HuH-7 (cell line): Measurements from ENCODE around the gene ISG15.
"Not testable (repeated sequence)": the region's sequence is repeated elsewhere in the genome, so short reads cannot be mapped to it uniquely, and the experiment has no call there.

Experiments
- DNase-seq: peaks from one replicate; pipeline ENCODE4 v3.0.0; 2011; ENCODE audit warnings: low spot score

The ISG15 gene

GRCh38 chr1:975365-975764 lies 37.9 kb upstream of the ISG15 start:
- DNase-seq = no peak

DNA sequence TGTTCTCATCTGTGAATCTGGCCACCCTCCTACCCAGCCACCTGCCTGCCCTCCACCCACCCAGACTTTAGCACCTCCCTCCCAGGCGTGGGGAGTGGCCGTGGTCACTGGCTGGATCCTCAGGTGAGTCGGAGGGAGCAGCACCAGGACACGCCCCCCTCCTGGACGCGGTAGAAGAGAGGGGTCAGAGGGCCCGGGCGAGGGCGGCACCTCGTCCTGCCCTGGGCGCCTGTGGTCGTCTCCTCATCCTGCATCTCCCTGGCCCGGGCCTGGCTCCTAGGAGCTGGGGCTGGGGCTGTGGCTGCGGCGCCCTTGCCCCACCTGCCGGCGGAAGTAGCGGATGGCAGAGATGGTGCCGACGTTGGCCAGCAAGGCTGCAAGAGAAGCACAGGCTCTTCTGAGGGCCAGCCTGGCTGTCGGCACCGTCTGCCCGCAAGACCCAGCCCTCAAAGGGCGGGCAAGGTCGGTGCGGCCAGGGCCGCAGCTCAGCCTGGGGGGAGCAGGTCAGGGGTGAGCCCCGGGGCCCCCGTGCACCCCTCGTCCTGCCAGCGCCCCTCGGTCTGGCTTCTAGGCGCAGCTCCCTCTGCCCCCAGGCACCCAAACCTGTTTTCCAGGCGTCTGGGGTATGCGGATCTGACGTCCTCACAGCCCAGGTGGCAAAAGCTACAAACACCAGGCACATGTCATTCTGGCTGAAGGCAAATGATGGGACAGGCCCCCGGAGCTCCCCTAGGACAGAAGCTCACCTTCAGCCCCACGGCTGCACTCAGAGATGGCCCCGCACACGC lies 37.2 kb upstream of the ISG15 start:
- DNase-seq = peak; percentile 91

DNA sequence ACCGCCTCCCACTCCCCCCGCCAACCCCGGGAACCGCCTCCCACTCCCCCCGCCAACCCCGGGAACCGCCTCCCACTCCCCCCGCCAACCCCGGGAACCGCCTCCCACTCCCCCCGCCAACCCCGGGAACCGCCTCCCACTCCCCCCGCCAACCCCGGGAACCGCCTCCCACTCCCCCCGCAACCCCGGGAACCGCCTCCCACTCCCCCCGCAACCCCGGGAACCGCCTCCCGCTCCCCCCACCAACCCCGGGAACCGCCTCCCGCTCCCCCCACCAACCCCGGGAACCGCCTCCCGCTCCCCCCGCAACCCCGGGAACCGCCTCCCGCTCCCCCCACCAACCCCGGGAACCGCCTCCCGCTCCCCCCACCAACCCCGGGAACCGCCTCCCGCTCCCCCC lies 36.5 kb upstream of the ISG15 start:
- DNase-seq = not testable (repeated sequence)

- DNase-seq = no peak
Observed at GRCh38 chr1:978069-978834, 35.0 kb upstream of the ISG15 start.

DNA sequence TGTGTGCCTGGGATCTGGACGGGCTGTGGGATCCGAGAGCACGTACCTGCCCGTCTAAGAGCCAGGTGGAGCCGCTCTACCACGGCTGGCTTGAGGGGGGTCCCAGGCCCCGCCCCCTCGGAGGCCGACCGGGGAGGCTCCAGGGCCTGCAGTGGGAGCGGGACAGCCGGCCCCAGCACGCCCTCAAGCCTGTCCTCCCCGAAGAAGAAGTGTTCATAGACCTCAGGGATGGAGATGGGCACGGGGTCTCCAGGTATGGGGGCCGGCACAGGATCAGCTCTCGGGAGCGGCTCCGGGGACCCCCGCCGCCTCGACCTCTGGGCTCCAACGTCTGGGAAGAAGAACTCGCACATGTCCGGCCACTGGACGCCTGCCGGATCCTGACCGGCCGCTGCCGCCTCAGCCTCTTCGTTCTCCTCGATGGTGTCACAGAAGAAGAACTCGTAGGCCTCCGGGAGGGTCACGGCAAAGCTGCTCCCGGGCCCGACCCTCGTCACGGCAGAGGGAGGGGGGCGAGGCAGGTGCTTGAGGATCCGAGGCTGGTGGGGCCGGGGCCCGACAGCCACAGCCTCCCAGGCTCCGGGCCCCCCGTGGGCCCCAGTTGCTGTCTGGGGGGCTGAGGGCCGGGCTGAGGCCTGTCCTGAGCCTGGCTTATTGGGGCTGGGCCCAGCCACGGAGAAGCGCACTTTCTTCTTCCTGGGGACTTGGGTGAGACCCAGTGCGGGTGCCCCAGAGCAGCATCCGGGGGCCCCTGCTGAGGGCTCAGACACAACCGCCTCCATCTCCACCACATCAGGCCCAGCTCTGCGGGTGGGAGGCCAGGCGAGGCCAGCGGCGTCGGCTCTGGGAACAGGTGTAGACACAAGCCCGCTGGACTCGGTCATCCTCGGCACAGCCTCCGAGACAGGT lies 34.2 kb upstream of the ISG15 start:
- DNase-seq = no peak

- DNase-seq = no peak
Observed at GRCh38 chr1:979744-980072, 33.6 kb upstream of the ISG15 start.

GRCh38 chr1:980137-980571 lies 33.1 kb upstream of the ISG15 start:
- no peak for DNase-seq

- no peak for DNase-seq
Observed at GRCh38 chr1:980602-981395, 32.5 kb upstream of the ISG15 start.

GRCh38 chr1:981491-981954 lies 31.8 kb upstream of the ISG15 start:
- no peak for DNase-seq

- DNase-seq = no peak
Observed at GRCh38 chr1:981955-982558, 31.2 kb upstream of the ISG15 start, which contains the start of gene PERM1. Gene PERM1 (minus strand): TSS chr1:982093. CDS start chr1:981029, 1,064 bp downstream.

DNA sequence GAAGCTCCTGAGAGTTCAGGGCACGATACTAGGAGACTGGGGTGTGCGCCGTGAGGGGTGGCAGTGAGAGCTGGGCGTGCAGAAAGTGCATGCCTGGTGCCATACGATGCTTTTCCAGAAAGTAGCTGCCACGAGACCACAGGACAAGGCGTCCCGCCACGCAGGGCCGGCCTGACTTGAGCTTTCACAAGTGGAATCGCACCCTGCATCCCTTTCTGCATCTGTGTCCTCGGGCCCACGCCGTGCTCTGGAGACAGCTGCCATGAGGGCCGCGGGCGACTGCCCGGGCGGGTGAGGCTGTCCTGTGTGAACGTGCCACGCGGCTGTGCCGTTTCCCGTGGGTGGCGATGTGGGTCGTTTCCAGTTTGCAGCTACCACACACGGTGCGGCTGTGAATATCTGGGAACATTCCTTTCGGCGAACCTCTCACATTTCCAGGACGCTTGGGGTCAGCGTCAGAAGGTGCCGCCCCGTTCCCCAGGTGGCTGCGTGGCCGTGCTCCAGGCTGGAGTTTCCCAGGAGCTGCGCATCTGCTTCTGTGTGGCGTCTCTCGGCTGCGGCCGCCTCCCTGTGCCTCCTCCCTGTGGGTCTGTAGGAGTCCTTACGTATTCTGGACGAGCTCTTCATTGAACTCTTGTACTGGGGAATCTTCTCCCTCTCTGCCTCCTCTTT lies 30.4 kb upstream of the ISG15 start:
- no peak for DNase-seq

DNA sequence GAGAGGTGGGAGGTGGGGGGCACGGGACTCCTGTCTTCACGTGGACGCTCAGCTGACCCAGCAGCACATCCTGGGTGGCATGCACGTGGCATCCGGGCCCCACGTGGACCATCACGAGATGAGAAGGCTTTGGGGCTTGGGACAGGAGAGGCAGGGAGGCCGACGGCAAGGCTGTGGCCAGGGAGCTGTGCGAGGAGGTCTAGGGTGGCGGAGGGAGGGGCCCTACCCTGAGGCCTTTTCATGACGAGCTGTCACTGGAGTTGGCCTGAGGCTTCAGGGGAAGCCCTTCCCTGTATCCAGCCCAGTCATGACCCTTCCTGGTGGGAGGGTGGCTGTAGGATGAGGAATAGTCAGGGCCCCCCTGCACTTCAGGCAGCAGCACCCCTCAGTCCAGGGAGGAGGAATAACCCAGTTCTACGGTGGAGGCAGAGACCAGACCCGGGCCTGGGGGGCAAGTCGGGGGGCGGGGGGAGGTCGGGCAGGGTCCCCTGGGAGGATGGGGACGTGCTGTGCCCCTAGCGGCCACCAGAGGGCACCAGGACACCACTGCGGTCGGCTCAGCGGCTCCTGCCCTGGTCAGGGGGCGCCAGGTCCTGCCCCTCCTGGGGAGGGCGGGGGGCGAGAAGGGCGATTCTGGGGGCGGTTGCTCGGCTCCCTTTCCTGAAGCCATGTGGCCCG lies 29.4 kb upstream of the ISG15 start:
- DNase-seq = no peak

DNA sequence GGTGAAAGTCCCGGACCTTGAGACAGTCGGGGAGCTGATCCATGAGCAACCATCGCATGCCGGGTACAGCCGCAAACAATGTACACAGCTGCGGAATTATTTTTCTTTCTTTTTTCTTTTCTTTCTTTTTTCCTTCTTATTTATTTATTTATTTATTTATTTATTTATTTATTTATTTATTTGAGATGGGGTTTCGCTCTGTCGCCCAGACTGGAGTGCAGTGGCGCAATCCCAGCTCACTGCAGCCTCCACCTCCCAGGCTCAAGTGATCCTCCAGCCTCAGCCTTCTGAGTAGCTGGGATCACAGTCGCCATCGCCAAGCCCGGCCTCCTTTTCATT lies 28.9 kb upstream of the ISG15 start:
- DNase-seq = no peak

DNA sequence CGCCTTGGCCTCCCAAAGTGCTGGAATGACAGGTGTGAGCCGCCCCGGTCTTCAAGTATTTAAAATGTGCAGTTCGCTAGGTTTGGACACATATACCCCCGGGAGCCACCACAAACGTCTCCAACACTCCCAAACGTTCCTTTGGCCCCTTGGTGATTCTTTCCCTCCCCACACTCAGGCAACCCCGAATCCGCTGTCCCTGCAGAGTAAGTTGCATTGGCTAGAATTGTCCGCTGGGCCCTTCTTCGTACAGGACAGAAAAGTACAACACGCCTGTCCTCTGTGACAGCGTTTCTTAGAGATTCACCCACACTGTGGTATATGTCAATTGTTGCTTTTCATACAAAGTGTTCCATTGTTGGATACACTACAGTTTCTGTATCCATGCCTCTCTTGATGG lies 28.2 kb upstream of the ISG15 start:
- DNase-seq = no peak

DNA sequence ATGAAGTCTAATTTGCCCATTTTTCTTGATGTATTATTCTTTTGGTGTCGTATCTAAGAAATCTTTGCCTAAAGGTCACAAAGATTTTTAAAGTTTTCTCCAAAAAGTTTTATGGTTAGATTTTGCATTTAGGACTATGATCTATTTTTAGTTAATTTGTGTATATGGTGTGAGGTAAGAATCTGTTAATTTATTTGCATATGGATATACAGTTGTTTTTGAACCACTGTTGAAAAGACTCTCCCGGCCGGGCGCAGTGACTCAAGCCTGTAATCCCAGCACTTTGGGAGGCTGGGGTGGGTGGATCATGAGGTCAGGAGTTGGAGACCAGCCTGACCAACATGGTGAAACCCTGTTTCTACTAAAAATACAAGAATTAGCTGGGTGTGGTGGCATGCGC lies 25.2 kb upstream of the ISG15 start:
- DNase-seq = not testable (repeated sequence)

DNA sequence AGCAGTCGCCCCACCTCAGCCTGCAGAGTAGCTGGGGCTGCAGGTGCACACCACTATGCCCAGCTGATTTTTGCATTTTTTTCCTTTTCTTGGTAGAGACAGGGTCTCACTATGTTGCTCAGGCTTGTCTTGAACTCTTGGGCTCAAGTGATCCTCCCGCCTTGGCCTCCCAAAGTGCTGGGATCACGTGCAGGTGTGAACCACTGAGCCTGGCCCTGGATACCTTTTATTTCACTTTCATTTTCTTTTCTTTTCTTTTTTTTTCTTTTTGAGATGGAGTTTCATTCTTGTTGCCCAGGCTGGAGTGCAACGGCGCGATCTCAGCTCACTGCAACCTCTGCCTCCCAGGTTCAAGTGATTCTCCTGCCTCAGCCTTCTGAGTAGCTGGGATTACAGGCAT lies 22.0 kb upstream of the ISG15 start:
- DNase-seq = not testable (repeated sequence)

- DNase-seq = no peak
Observed at GRCh38 chr1:991895-992294, 21.4 kb upstream of the ISG15 start.

DNA sequence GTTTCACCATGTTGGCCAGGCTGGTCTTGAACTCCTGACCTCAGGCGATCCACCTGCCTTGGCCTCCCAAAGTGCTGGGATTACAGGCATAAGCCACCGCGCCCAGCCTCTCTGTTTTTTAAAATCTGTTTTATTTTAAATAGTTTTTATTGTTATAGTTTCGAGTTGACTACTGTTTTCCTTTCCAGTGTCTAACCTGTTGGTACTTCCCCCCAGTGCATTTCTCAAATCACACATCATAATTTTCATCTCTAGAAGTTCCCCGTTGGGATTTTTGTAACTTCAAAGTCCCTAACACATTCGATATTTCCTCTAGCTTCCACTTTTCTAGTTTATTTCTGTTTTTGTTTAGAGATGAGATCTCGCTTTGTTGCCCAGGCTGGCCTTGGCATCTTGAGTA lies 20.9 kb upstream of the ISG15 start:
- no peak for DNase-seq

- DNase-seq = no peak
Observed at GRCh38 chr1:993379-993995, 19.8 kb upstream of the ISG15 start.

DNA sequence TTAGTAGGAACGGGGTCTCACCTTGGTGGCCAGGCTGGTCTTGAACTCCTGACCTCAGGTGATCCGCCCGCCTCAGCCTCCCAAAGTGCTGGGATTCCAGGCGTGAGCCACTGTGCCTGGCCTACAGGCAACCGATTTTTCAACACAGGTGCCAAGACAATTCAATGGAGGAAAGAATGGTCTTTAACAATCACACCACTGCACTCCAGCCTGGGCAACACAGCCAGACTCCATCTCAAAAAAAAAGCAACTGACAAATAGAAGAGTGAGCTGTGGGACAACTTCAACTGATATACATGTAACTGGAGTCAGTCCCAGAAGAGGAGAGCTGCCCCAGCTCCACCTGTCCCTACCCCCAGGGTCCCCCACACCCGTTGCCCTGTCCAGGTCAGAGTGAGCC lies 18.8 kb upstream of the ISG15 start:
- DNase-seq = not testable (repeated sequence)
